Measurements from ENCODE around the gene TMEM44.
A peak's percentile ranks its signal among the peaks of the same experiment; 100 is the strongest.

The TMEM44 gene

DNA sequence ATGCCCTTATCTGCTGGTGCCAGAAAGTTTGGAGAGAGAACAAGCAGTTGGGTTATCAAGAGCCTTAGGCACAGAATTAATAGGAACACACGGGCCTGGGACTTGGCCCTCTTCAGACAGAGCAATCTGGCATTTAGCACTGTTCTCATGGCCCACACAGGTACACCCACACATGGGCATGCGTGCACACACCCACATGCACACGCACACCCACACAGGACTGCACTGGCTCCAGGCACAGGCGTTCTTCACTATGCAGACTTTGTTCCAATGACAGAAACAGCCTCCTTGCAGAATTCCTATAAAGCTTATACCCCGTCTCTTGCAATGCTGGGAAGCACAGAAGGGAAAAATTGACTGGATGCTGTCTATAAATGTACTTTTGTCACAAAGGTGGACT, 36.3 kb downstream of the TMEM44 start:
- Mint-ChIP-seq H3K9me3 (no peaks in the 10 kb centered on the region), H3K27ac (no peak overlapping the region), H3K27me3 (ENCODE audit: low read depth) (peaks cover 3% of the 10 kb centered on the region), H3K4me3 (no peak overlapping the region), H3K4me1 (peaks cover 24% of the 10 kb centered on the region), H3K36me3 (ENCODE audit: low read depth) (peaks cover 16% of the 10 kb centered on the region)
- TF ChIP-seq, protein P1, sequence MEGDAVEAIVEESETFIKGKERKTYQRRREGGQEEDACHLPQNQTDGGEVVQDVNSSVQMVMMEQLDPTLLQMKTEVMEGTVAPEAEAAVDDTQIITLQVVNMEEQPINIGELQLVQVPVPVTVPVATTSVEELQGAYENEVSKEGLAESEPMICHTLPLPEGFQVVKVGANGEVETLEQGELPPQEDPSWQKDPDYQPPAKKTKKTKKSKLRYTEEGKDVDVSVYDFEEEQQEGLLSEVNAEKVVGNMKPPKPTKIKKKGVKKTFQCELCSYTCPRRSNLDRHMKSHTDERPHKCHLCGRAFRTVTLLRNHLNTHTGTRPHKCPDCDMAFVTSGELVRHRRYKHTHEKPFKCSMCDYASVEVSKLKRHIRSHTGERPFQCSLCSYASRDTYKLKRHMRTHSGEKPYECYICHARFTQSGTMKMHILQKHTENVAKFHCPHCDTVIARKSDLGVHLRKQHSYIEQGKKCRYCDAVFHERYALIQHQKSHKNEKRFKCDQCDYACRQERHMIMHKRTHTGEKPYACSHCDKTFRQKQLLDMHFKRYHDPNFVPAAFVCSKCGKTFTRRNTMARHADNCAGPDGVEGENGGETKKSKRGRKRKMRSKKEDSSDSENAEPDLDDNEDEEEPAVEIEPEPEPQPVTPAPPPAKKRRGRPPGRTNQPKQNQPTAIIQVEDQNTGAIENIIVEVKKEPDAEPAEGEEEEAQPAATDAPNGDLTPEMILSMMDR (IDR thresholded peaks at IDR 0.05; ENCODE audit: unreplicated experiment in 3 of 3): no peak

DNA sequence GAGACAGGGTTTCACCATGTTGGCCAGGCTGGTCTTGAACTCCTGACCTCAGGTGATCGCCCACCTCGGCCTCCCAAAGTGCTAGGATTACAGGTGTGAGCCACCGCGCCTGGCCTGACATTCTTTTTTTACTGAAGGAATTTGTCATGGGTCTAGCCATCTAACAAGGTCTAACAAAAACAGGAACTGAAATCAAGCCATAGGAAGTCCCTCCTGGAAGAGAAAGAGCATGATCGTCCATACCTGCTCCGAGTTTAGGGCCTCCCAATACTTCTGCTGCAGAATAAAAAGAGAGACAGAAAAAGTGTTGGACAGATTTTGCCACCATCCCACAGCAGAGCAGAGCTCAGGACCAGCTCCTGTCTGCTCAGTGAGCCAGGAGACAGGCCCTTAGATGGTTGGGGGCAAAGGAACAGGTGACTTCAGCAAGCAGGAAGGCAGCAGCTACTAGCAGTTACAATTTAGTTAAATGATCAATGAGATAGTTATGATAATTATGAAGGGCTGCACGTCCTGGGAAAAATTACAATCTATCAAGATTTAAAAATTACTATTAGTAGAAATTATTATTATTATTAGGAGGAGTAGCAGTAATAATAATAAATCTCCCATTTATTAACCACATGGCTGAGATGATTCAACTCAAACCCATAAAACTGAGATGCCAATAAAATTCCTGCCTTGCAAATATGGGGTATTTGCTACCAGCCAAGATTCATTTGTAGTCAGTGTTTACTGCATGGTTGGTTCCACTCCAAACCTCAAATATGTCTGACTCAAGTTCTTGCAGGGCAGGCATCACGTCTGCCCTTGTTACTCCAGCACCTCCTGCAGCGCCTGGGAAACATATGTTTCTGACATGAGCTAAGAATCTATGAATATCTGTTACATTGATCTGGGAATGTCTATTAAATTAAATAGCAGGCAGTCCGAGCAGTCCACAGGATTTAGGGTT, 40.1 kb downstream of the TMEM44 start:
- TF ChIP-seq, protein P1 (IDR thresholded peaks at IDR 0.05; ENCODE audit: unreplicated experiment in 3 of 3): no peak
- no peaks in the 10 kb centered on the region for H3K27me3 Mint-ChIP-seq (ENCODE audit: low read depth)
- no peak overlapping the region for H3K4me3 Mint-ChIP-seq
- H3K27ac Mint-ChIP-seq: no peak overlapping the region
- no peaks in the 10 kb centered on the region for H3K9me3 Mint-ChIP-seq
- peaks cover 7% of the 10 kb centered on the region for H3K36me3 Mint-ChIP-seq (ENCODE audit: low read depth)
- peaks cover 7% of the 10 kb centered on the region for H3K4me1 Mint-ChIP-seq

- TF ChIP-seq, protein P1 (IDR thresholded peaks at IDR 0.05; ENCODE audit: unreplicated experiment in 3 of 3): no peak
- H3K4me3 Mint-ChIP-seq: peak overlapping the region in 1 of 3 experiments; percentile 34
- no peak overlapping the region for H3K27ac Mint-ChIP-seq
- H3K9me3 Mint-ChIP-seq: no peaks in the 10 kb centered on the region
- peaks cover 23% of the 10 kb centered on the region for H3K4me1 Mint-ChIP-seq
- peaks cover 25% of the 10 kb centered on the region for H3K36me3 Mint-ChIP-seq (ENCODE audit: low read depth)
- H3K27me3 Mint-ChIP-seq (ENCODE audit: low read depth): no peaks in the 10 kb centered on the region
Observed at GRCh38 chr3:194588741-194589140, 44.5 kb downstream of the TMEM44 start.

DNA sequence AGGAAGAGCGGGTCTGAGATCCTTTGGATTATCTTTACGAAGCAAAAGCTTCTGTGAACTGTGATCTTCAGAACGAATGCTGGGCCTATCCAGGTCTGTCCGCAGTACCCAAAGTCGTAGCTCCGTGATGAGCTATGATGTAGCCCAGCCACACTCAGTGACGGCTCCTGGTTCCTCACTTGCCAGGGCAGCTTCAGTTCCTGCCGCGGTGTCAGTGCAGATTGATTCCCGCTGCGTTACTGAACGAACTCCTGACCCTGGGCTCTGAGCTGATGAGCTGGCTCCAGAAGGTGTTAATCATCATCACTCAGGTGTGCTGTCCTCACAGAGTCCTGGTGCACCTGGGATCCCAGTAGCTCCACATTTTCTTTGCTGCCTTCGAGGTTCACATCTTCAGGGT, 45.0 kb downstream of the TMEM44 start:
- Mint-ChIP-seq H3K27ac (no peak overlapping the region), H3K9me3 (no peaks in the 10 kb centered on the region), H3K36me3 (ENCODE audit: low read depth) (peaks cover 25% of the 10 kb centered on the region), H3K4me1 (peaks cover 23% of the 10 kb centered on the region), H3K4me3 (no peak overlapping the region), H3K27me3 (ENCODE audit: low read depth) (no peaks in the 10 kb centered on the region)
- TF ChIP-seq, protein P1 (IDR thresholded peaks at IDR 0.05; ENCODE audit: unreplicated experiment in 3 of 3): no peak

GRCh38 chr3:194587438-194587931, 45.7 kb downstream of the TMEM44 start:
- Mint-ChIP-seq H3K4me3 (peak overlapping the region in 1 of 3 experiments; percentile 19), H3K4me1 (peaks cover 19% of the 10 kb centered on the region), H3K27me3 (ENCODE audit: low read depth) (no peaks in the 10 kb centered on the region), H3K36me3 (ENCODE audit: low read depth) (peaks cover 25% of the 10 kb centered on the region), H3K27ac (no peak overlapping the region), H3K9me3 (no peaks in the 10 kb centered on the region)
- TF ChIP-seq, protein P1 (IDR thresholded peaks at IDR 0.05; ENCODE audit: unreplicated experiment in 3 of 3): no peak
